ENCODE measurements around the gene CFAP77.

Gene CFAP77

DNA sequence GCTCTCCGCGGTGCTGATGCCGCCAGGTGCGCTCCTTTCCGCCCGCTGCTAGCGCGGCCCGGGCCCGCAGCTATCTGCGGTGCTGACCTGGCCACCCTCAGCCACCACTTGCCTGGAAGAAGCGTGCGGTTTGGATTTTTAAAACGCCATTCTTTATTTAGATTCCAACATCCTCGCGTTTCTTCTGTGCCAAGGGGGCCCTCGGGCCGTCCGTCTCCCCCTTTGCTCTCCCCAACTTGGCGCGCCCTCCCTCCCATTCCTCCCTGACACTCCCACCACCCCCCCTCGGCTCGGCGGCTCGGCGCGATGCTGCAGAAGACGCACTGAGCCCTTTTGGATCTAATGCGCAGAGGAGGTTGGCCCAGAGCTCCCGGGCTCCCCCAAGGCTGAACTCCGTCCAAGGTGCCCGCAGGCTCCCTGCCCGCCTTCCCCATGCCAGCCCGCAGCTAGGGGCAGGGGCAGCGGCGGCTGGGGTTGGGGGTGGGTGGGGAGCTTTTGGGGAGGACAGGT is 172.3 kb downstream of the CFAP77 start, which contains the start of gene BARHL1:
Gene BARHL1 (plus strand): TSS at position 331 of the 510 bp plus-strand sequence. CDS start 192 bp downstream, outside the sequence.
- no peak for DNase-seq (ENCODE audit: low spot score)

GRCh38 chr9:132582786-132583583 is 173.0 kb downstream of the CFAP77 start:
- no peak for DNase-seq (ENCODE audit: low spot score)

DNA sequence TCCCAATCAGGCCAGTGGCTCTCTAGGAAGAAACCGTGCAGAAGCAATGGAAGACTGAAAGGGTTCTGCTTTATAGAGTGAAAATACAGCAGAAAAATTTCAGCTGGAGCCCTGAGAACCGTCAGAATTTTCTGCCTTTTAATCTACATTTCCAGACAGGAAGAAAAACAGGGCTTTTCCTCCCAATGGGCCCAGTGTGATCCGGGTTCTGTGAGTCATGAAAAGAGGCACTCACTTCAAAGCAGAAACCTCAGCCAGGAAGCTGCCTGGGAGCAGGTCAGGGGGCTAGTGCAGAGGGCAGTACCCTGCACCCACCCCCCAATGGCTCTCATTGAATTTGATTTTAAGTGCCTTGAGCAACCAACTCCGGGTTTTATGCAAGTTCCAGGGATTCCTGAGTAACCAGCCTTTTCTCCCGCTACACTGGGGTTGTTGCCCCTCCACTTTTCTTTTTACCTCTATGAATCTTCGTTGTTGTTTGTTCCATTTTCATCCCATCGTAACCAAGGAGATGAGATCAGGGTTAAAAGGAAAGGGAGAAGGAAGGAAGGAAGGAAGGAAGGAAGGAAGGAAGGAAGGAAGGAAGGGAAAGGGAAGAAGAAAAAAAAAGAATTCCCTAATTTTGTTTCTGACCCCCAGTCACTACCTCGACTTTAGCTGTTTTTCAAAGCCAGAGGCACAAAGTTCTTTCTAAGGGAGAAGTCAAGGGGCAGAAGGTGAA is 173.7 kb downstream of the CFAP77 start:
- no peak for DNase-seq (ENCODE audit: low spot score)

- DNase-seq (ENCODE audit: low spot score): no peak
Measured at GRCh38 chr9:132584601-132585560, 174.9 kb downstream of the CFAP77 start.

GRCh38 chr9:132585954-132586829 is 176.2 kb downstream of the CFAP77 start:
- DNase-seq (ENCODE audit: low spot score): no peak

- no peak for DNase-seq (ENCODE audit: low spot score)
Measured at GRCh38 chr9:132586830-132587591, 177.0 kb downstream of the CFAP77 start.

GRCh38 chr9:132587592-132587955 is 177.6 kb downstream of the CFAP77 start:
- no peak for DNase-seq (ENCODE audit: low spot score)

- no peak for DNase-seq (ENCODE audit: low spot score)
Measured at GRCh38 chr9:132588098-132588497, 178.1 kb downstream of the CFAP77 start.

- no peak for DNase-seq (ENCODE audit: low spot score)
Measured at GRCh38 chr9:132588501-132589147, 178.6 kb downstream of the CFAP77 start.

DNA sequence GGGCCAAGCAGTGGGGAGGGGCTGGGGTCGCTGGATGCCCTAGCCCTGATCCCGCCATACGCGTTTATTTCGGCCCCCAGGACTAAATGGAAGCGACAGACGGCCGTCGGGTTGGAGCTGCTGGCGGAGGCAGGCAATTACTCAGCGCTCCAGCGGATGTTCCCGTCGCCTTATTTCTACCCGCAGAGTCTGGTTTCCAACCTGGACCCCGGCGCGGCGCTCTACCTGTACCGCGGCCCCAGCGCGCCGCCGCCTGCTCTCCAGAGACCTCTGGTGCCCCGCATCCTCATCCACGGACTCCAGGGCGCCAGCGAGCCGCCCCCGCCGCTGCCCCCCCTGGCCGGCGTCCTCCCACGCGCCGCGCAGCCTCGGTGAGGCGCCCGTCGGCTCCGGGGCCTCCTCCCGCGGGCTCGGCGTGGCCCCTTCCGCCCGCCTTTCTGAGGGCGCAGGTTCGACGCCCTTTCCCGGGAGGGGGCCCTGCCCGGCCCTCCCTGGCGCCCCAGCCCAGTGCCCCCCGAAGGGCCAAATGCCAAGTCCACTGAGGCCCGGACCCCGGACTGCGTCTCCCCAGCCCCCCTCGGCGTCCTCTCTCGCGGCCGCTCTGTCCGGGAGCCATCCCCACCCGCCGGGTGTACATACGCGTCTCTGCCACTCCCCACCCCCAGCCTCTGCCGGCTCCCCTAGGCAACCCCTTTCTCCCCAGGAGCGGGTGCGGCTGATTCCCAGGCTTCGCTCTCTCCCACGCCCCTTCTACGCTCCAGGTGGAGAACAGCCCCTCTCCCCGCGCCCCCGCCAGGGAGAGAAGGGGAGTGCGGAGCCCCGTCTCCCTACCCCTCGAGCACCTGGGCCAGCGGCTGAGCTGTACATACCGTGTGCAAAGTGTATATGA is 179.4 kb downstream of the CFAP77 start:
- no peak for DNase-seq (ENCODE audit: low spot score)

DNA sequence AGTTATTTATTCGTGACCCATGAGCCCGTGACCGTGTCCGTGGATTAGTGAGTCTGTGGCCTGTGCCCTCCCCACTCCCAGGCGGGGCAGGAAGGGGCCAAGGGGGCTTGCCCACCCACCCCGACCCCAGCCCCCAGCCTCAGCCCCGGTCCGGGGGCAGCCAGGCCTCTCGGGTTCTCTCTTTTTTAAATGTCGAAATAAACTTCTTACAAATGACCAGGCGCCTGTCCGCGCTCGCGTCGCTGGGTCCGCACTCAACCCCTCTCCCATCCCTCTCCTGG is 180.0 kb downstream of the CFAP77 start:
- no peak for DNase-seq (ENCODE audit: low spot score)

DNA sequence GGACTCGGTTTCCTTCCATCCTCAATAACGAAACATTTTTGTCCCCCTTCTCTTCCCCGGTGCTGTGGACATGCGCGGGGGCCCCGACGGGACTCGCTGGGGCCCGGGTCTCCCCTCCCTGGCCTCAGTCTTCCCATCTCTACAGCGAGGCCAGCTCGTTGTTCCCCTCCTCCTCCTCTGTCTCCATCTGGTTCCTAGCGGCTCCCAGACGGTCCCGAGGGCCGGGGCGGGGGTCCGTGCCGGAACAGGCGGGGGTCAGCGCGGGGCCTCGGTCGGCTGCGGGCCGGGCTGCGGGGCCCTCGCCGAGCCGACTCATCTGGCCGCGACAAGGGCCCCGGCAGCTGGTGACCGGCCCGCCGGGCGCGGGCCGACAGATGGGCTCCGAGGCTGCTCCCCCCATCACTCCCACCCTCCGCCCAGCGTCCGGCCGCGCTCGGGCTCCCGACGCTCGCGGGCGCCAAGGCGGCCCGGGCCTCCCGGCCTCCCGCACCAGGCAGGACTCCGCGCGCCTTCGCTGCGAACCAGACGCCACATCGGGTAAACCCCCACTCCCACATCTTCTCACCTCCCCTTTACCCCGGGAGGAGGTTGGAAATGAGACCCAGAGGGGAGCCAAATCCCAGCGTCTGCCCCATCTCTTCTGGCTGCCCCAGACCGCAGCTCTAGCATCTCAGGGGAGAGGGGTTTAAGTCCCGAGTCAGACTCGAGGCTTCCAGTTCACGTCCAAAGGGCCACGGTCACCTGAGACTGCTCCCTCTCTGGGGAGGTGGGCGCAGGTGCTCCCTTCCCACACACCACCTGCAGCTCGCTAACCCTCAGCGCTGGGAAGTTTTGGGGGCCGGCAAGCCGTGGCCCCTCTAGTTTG is 180.5 kb downstream of the CFAP77 start:
- no peak for DNase-seq (ENCODE audit: low spot score)

GRCh38 chr9:132591244-132591643 is 181.2 kb downstream of the CFAP77 start:
- DNase-seq (ENCODE audit: low spot score): no peak

DNA sequence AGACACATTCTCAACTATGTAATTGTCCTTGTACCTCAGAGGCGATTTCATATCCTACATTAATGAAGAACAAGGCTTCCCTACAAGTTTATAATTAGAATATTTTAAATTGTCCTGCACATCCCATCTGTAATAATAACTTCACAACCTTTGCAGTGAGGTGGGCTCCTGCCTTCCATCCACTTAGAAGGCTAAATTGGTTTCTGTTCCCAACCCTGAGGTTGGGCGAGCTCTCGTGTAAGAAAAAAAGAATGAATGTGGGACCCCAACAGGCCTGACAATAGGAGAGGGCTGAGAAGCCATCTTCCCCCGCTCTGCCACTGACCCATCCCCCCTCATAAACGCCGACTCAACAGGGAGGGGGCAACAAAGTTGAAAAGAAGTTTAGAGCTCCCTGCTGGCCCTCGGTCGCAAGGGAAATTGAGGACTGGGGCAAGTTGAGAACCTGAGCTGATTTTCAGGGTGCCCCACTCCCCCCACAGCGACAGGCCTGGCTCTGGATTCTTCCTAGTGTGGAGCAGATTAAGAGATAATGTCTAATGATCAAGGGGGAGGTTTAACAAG is 181.8 kb downstream of the CFAP77 start:
- DNase-seq (ENCODE audit: low spot score): no peak

DNA sequence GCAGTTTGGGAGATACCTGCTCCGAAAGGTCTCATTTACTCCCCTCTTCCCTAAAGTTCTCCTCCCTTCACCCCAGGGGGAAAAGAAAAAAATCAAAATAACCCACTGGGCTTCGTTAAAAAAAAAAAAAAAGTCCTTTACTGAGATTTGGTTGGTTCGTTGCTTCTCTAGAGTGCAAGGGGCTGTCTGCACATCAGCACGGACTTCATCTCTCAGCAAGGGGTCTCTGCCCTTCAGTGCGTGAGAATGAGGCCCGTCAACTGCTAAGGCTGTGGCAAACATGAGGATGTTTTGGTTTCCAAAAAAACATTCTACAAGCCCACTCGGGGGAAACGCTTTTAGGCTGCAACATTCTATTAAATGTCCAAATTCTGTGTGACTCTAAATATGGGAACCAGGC is 182.4 kb downstream of the CFAP77 start:
- no peak for DNase-seq (ENCODE audit: low spot score)

- no peak for DNase-seq (ENCODE audit: low spot score)
Measured at GRCh38 chr9:132594412-132594811, 184.4 kb downstream of the CFAP77 start.

- DNase-seq (ENCODE audit: low spot score): no peak
Measured at GRCh38 chr9:132595319-132595718, 185.3 kb downstream of the CFAP77 start.

- DNase-seq (ENCODE audit: low spot score): no peak
Measured at GRCh38 chr9:132596200-132596599, 186.2 kb downstream of the CFAP77 start.

Measured in hematopoietic multipotent progenitor cell treated with erythropoietin and hydrocortisone succinate and interleukin-3 and kit ligand, for 17 days (in vitro differentiated cells).